A549 (cell line): Measurements from ENCODE around the gene HOXC13. TPM values are rescaled to one million over a fixed set of nuclear protein-coding genes. Genes with fewer than 3 reads are reported as not detected.

Experiments used
- ATAC-seq, 2 experiments: fragments of 200-7000 bp in 1 of 2; fragments of >200 bp in 1 of 2; cut with Nextera tagmentation in 1 of 2; cut with Tn5 transposase in 1 of 2; 3 replicates each; pipeline versions ENCODE4 v1.8.0 to v1.9.1; 2018 to 2020; ENCODE audit warnings: mild to moderate bottlenecking in 1 of 2, moderate library complexity in 1 of 2
- CTCF ChIA-PET: fragments of 300-600 bp; sonication (Branson Sonifier 250); formaldehyde crosslinking; extraction: SDS; loops from one replicate; lab custom pipeline; 2021; ENCODE audit warnings: antibody characterized with exemption, inconsistent platforms; lab: Yijun Ruan, JAX
- POLR2A ChIA-PET: fragments of 350-600 bp; formaldehyde crosslinking; extraction: SDS; loops from one replicate; lab custom pipeline; 2021; ENCODE audit warnings: antibody characterized with exemption, inconsistent platforms; lab: Yijun Ruan, JAX
- DNase-seq, 2 experiments: peaks; one replicate each; pipeline versions ENCODE4 v3.0.0 to v3.0.0-alpha.2; 2011 to 2016; ENCODE audit warnings: low read depth in 1 of 2, low spot score in 1 of 2
- FAIRE-seq: peaks from 2 replicates; lab custom pipeline; 2011; peaks lifted over from hg19 to GRCh38; lab: Jason Lieb, UNC
- H3K27ac ChIP-seq, 2 experiments: fragments of >200 bp; sonication (Bioruptor Twin); formaldehyde crosslinking; 3 replicates each; pipeline ENCODE4 v1.5.1; 2016 to 2017
- H3K4me1 ChIP-seq: fragments of >200 bp; sonication (Bioruptor Twin); formaldehyde crosslinking; 3 replicates; pipeline ENCODE4 v1.6.1; 2016
- H3K4me2 ChIP-seq: fragments of >200 bp; sonication (Bioruptor Twin); formaldehyde crosslinking; 3 replicates; pipeline ENCODE4 v1.6.1; 2016
- H3K4me3 ChIP-seq: fragments of >200 bp; sonication (Bioruptor Twin); formaldehyde crosslinking; 3 replicates; pipeline ENCODE4 v1.5.1; 2016
- H3K9me3 ChIP-seq: fragments of >200 bp; sonication (Bioruptor Twin); formaldehyde crosslinking; 3 replicates; pipeline ENCODE4 v1.6.1; 2016
- CBX2 ChIP-seq: fragments of 200-600 bp; sonication (generic); IDR thresholded peaks from 2 replicates; pipeline ENCODE4 v1.6.1; 2016; ENCODE audit warnings: low read depth, mild to moderate bottlenecking, borderline replicate concordance
- EHF ChIP-seq: fragments of 250-450 bp; sonication (Bioruptor Pico); IDR thresholded peaks from 2 replicates; pipeline ENCODE4 v1.5.0; 2020; ENCODE audit warnings: mild to moderate bottlenecking
- EHMT2 ChIP-seq: fragments of 200-600 bp; sonication (generic); IDR thresholded peaks from 2 replicates; pipeline ENCODE4 v1.6.1; 2016; ENCODE audit warnings: antibody characterized with exemption, low read depth, mild to moderate bottlenecking, moderate library complexity
- FOSB ChIP-seq: fragments of 250-450 bp; sonication (Bioruptor Pico); IDR thresholded peaks from 2 replicates; pipeline ENCODE4 v1.5.0; 2020; ENCODE audit warnings: mild to moderate bottlenecking, moderate library complexity
- HEYL ChIP-seq: fragments of 250-450 bp; sonication (Bioruptor Pico); IDR thresholded peaks from 2 replicates; pipeline ENCODE4 v1.8.0; 2021; ENCODE audit warnings: mild to moderate bottlenecking, moderate library complexity
- HOXB5 ChIP-seq: fragments of 250-450 bp; sonication (Bioruptor Pico); IDR thresholded peaks from 2 replicates; pipeline ENCODE4 v1.5.0; 2020; ENCODE audit warnings: mild to moderate bottlenecking, moderate library complexity
- JUN ChIP-seq, 2 experiments: fragments of >200 bp; sonication (Bioruptor Twin); formaldehyde crosslinking; IDR thresholded peaks; 2 replicates in 1 of 2; 3 replicates in 1 of 2; pipeline ENCODE4 v1.6.1; 2016 to 2017
- JUNB ChIP-seq: fragments of >200 bp; sonication (Bioruptor Twin); formaldehyde crosslinking; IDR thresholded peaks from 2 replicates; pipeline ENCODE4 v1.6.1; 2016
- MAFK ChIP-seq: fragments of 450-650 bp; IDR thresholded peaks from 2 replicates; pipeline ENCODE4 v1.6.1; 2014; ENCODE audit not compliant: partially characterized antibody
- MYC ChIP-seq: IDR thresholded peaks from 2 replicates; pipeline ENCODE4 v1.6.1; 2012; ENCODE audit warnings: mild to moderate bottlenecking, inconsistent platforms, low read length, improper control_type of control experiment, borderline replicate concordance
- NFE2L2 ChIP-seq: fragments of 150-350 bp; conservative IDR thresholded peaks from 2 replicates; pipeline ENCODE4 v1.6.1; 2014; ENCODE audit warnings: low read length
- PHF8 ChIP-seq: fragments of 200-600 bp; sonication (generic); IDR thresholded peaks from 2 replicates; pipeline ENCODE4 v1.6.1; 2016; ENCODE audit warnings: low read depth, mild to moderate bottlenecking, antibody characterized with exemption, moderate library complexity, borderline replicate concordance
- POLR2A ChIP-seq: IDR thresholded peaks from 2 replicates; pipeline ENCODE4 v1.6.1; 2012; ENCODE audit warnings: mild to moderate bottlenecking, low read length
- RARB ChIP-seq: fragments of 250-450 bp; sonication (Bioruptor Pico); IDR thresholded peaks from 2 replicates; pipeline ENCODE4 v1.8.0; 2021; ENCODE audit warnings: mild to moderate bottlenecking, moderate library complexity
- RCOR1 ChIP-seq: fragments of 150-350 bp; IDR thresholded peaks from 2 replicates; pipeline ENCODE4 v1.6.1; 2014; ENCODE audit warnings: antibody characterized with exemption, low read length, low read depth
- REST ChIP-seq: fragments of 200-600 bp; sonication (generic); IDR thresholded peaks from 2 replicates; pipeline ENCODE4 v1.6.1; 2016; ENCODE audit warnings: antibody characterized with exemption, mild to moderate bottlenecking, moderate library complexity
- SREBF2 ChIP-seq: fragments of 450-650 bp; IDR thresholded peaks from 2 replicates; pipeline ENCODE4 v1.6.1; 2014; ENCODE audit warnings: mild to moderate bottlenecking, moderate library complexity
- WGBS: methylation state at CpG from one replicate; pipeline ENCODE4 v1.1.6; 2017; ENCODE audit errors: missing lambda C conversion rate; 5-methylcytosine and 5-hydroxymethylcytosine counted together
- polyA plus RNA-seq, 4 experiments: library from polyadenylated mRNA; depleted of rRNA in 3 of 4; stranded (reverse); fragments of >200 nt; fragmentation: RNase III in 1 of 4; extraction: RNeasy Plus Mini Kit Qiagen cat#74134 plus additional on column Dnase treatment in 1 of 4; gene quantifications; 2 replicates in 3 of 4; 3 replicates in 1 of 4; pipeline ENCODE4 v1.2.3, GENCODE V29; 2011 to 2017
- TF ChIP-seq, protein P1 (sequence below): IDR thresholded peaks from 2 replicates; pipeline ENCODE4 v1.6.1; 2012
- TF ChIP-seq, protein P2 (sequence below): IDR thresholded peaks from 2 replicates; pipeline ENCODE4 v1.6.1; 2012; ENCODE audit warnings: low read depth, borderline replicate concordance

Gene HOXC13
- polyA plus RNA-seq, 2 of the 4 experiments (the other 2 are of a cell fraction): 3.9 to 6.5 TPM

- no peak for ATAC-seq
- WGBS: 77% methylated on average over 41 of the region's 45 CpGs
- H3K9me3 ChIP-seq: no peaks in the 10 kb centered on the region
- CTCF ChIA-PET: interaction anchor here (1.0 to 1.7 kb wide), 7 partner anchors 11 to 289 kb away, joined by 3 to 5 read pairs (median 4); partner anchors contain the start of gene HOXC10
- FAIRE-seq: no peak
- no peak for DNase-seq
- H3K4me3 ChIP-seq: peak overlapping the region; percentile 42
- H3K4me1 ChIP-seq: 0 out of 3 replicates have a peak, but pooled peaks cover 7% of the 10 kb centered on the region
- peak overlapping the region; percentile 18 to 48; a peak in 2 of 6 replicates for H3K27ac ChIP-seq
- H3K4me2 ChIP-seq: peak overlapping the region; percentile 83
- POLR2A ChIA-PET: no interaction called here
- TF ChIP-seq, protein P1, sequence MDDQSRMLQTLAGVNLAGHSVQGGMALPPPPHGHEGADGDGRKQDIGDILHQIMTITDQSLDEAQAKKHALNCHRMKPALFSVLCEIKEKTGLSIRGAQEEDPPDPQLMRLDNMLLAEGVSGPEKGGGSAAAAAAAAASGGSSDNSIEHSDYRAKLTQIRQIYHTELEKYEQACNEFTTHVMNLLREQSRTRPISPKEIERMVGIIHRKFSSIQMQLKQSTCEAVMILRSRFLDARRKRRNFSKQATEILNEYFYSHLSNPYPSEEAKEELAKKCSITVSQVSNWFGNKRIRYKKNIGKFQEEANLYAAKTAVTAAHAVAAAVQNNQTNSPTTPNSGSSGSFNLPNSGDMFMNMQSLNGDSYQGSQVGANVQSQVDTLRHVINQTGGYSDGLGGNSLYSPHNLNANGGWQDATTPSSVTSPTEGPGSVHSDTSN: no peak
- TF ChIP-seq RCOR1 (no peak), FOSB (CRISPR knock-in tag) (no peak), SREBF2 (no peak), HEYL (CRISPR knock-in tag) (no peak), CBX2 (no peak), JUNB (no peak), EHMT2 (no peak), JUN (IDR thresholded peaks at IDR 0.05) (no peak), EHF (no peak)
- TF ChIP-seq, protein P2, sequence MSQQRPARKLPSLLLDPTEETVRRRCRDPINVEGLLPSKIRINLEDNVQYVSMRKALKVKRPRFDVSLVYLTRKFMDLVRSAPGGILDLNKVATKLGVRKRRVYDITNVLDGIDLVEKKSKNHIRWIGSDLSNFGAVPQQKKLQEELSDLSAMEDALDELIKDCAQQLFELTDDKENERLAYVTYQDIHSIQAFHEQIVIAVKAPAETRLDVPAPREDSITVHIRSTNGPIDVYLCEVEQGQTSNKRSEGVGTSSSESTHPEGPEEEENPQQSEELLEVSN: no peak
Observed at GRCh38 chr12:53927220-53928029, 11.2 kb upstream of the HOXC13 start.

DNA sequence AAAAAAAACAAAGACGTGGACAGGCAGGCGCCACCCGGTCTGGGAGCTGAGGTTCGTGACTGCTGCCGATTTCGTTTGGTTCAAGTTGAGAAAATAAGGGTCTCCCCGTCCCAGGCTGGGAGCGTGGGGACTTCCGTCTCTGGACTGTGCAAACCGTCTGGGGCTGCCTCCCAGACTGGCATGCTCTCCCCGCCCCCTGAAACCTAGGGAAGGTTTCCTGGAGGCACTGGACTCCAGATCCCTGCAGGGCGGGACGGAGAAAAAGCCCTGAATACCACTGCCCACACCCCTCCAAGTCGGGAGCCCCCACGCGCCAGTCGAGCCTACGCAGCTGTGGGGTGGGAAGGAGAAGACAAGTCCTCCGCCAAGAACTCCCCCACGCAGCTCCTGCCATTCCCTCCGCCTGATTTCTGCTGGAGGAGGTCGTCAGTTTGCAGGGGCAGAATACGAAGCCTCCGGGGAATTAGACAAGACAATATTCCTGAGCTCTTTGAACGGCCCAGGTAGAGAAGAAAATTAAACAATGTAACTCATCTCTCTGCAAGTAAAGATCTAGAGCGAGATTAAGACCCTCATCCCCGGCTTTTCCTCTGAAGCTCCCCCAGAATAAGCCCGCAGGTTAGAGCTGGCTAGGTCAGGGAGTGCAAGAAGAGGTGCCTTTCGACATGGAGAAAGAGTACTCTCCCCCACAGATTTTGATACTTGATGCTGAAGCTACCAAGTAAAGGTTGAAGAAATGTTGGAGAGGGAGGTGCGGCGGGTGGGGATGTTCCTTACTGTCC lies 10.4 kb upstream of the HOXC13 start:
- Histone ChIP-seq H3K27ac (peak overlapping the region; percentile 18 to 48; a peak in 3 of 6 replicates), H3K4me1 (0 out of 3 replicates have a peak, but pooled peaks cover 7% of the 10 kb centered on the region), H3K4me3 (peak overlapping the region; percentile 42), H3K9me3 (no peaks in the 10 kb centered on the region)
- FAIRE-seq (no peak), DNase-seq (no peak), ATAC-seq (peak; percentile 40 to 84; a peak in 4 of 6 replicates)
- ChIA-PET CTCF (interaction anchor here (1.0 to 1.7 kb wide), 6 partner anchors 10 to 192 kb away, joined by 3 to 5 read pairs (median 4); partner anchors contain the start of gene HOXC10), POLR2A (interaction anchor here (0.5 kb wide), 1 partner anchor 100 kb away, joined by 5 read pairs; no protein-coding TSS in a partner anchor)
- 14% methylated on average over 31 of the region's 31 CpGs for WGBS
- TF ChIP-seq HOXB5 (CRISPR knock-in tag): no peak
- no peak for TF ChIP-seq MYC
- TF ChIP-seq RARB (CRISPR knock-in tag): no peak
- TF ChIP-seq POLR2A: no peak
- no peak for TF ChIP-seq PHF8
- TF ChIP-seq, protein P1: no peak
- no peak for TF ChIP-seq REST
- TF ChIP-seq MAFK: no peak
- TF ChIP-seq NFE2L2: no peak
- TF ChIP-seq, all 56 proteins: peak for 0
- H3K4me2 ChIP-seq: peak overlapping the region; percentile 83
